CD4-positive, alpha-beta T cell treated with Interleukin-17A for 1 hour (primary cell): ENCODE data around the gene XIRP1.

Experiments
- DNase-seq: peaks from one replicate; pipeline ENCODE4 v3.0.0-alpha.2; 2020

Gene XIRP1

GRCh38 chr3:39140341-39140971 is 51.9 kb downstream of the XIRP1 start:
- DNase-seq, result no peak

DNA sequence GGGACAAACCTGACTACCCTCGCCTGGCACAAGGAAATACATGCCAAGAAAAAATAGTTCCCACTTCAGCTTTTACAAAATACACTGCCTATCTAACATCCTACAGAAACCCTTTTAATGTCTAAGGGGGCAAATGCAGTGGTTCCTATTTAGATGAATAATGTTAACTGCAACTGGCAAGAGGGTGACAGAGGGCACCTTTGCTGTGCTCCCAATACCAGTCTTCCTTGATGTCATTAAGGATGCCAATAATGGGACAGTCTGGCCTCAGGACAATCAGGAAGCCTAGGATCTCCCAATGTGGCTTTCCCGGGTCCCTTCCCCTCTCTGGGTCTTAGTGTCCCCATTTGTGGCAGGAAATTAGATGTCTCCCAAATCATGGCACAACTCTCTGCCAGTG is 53.0 kb downstream of the XIRP1 start:
- DNase-seq, result no peak

GRCh38 chr3:39138804-39139415 is 53.5 kb downstream of the XIRP1 start:
- no peak for DNase-seq

- no peak for DNase-seq
Observed at GRCh38 chr3:39137991-39138803, 54.2 kb downstream of the XIRP1 start.

DNA sequence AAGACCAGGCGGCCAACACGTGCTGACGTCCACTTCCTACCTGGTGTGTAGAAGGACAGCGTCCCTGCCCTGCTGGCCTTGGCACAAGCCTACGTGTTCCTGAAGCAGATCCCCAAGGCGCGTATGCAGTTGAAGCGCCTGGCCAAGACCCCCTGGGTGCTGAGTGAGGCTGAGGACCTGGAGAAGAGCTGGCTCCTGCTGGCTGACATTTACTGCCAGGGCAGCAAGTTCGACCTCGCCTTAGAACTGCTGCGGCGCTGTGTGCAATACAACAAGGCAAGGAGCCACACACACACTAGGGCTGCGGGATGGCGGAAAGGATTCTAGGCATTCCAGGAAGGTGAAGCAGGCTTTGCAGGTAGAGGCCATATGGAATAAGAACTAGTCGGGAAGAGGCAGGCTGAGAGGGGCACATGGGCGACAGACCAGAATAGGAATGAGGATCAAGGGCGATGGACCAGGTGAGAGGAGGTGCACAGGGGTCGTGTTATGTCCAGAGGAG is 54.9 kb downstream of the XIRP1 start:
- no peak for DNase-seq

GRCh38 chr3:39136533-39137434 is 55.6 kb downstream of the XIRP1 start:
- DNase-seq, result no peak

DNA sequence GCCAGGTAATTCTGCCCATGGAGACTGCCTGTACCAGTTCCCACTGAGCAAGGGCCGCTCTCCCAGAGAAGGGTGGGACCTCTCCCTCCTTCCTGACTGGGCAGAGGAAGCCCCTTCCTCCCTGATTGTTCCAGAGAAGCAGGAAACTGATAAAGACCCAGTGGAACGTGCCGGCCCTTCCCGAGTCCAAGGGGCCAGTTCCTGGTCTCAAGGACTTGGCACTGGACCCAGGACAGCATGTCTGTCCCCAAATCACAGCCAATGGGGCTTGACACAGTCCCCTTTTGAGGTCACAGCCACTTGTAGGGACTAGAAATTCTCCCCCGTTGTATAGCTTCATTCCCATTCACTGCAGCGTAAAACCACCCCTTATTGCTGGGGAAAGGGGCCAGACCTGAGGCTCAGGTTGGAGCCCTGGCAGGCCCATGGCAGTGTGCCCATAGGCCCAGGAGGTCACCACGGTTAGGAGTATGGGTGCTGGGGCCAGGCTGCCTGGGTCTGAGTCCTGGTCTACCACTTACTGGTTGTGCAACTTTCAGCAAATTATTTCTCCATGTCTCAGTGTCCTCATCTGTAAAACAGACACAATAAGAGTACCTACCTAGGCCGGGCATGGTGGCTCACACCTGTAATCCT is 57.1 kb downstream of the XIRP1 start:
- DNase-seq, result no peak

- DNase-seq, result no peak
Observed at GRCh38 chr3:39134305-39134704, 58.1 kb downstream of the XIRP1 start.

GRCh38 chr3:39133822-39134221 is 58.6 kb downstream of the XIRP1 start:
- no peak for DNase-seq
